Activated T-cell treated with anti-CD3 and anti-CD28 coated beads, Interleukin-2, amount 50 U/mL, for 24 hours (primary cell): ENCODE results near the gene GTPBP4.

ENCODE experiments used
- DNase-seq: peaks from one replicate; pipeline ENCODE4 v3.0.0-alpha.2; 2020
- H3K27ac Mint-ChIP-seq: 2 replicates; pipeline ENCODE4 v1.8.0; 2020; ENCODE audit warnings: mild to moderate bottlenecking, mixed read lengths
- H3K27me3 Mint-ChIP-seq: 2 replicates; pipeline ENCODE4 v1.8.0; 2020; ENCODE audit warnings: mixed read lengths
- H3K36me3 Mint-ChIP-seq: 2 replicates; pipeline ENCODE4 v1.8.0; 2020; ENCODE audit warnings: low read depth, mixed read lengths
- H3K4me1 Mint-ChIP-seq: 2 replicates; pipeline ENCODE4 v1.8.0; 2020; ENCODE audit warnings: low read depth, mixed read lengths
- H3K4me3 Mint-ChIP-seq: 2 replicates; pipeline ENCODE4 v1.8.0; 2020; ENCODE audit warnings: mild to moderate bottlenecking, moderate library complexity, mixed read lengths
- H3K9me3 Mint-ChIP-seq: 2 replicates; pipeline ENCODE4 v1.8.0; 2020; ENCODE audit warnings: mixed read lengths

GTPBP4 gene

DNA sequence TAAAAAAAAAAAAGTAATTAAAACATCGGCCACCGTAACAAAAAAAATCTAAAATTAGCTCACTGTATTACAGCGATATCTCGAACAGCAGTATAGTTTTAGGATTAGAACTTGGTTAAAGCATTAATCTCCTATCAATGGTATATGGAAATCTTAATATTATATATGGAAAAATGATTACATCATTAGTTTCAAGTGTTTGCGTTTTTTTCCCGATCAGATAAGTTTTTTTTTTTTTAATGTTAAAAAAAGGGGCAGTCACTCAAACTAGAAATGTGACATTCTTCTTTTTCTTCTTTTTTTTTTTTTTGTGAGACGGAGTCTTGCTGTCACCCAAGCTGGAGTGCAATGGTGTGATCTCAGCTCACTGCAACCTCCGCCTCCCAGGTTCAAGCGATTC, 53.3 kb downstream of the GTPBP4 start:
- Mint-ChIP-seq H3K36me3 (peaks cover 88% of the 10 kb centered on the region), H3K27ac (peak overlapping the region; percentile 40), H3K4me1 (peaks cover 41% of the 10 kb centered on the region), H3K4me3 (no peak overlapping the region), H3K9me3 (no peaks in the 10 kb centered on the region), H3K27me3 (no peaks in the 10 kb centered on the region)
- DNase-seq = no peak

DNA sequence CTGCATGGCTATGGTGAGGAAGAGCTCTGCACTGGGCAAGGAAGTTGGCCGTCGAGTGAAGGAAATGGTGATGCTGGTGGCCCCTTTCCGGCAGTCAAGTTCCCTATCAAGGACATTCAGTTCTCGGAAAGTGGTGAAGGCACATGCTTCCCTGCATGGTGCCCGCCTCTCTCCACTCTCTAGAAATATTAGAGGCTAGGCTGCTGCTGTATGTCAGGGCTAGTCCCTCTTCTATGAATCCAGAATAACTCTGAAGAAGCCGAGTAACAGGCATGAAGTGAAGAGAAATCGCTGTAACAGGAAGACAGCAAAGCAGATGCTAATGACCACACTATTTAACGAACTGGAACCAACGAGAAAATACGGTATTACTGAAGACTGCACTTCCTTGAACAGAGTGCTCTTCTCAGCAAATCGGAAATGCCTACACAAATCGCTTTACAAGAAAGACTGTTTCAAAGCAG, 55.3 kb downstream of the GTPBP4 start:
- Mint-ChIP-seq H3K4me1 (peaks cover 43% of the 10 kb centered on the region), H3K36me3 (peaks cover 80% of the 10 kb centered on the region), H3K9me3 (no peaks in the 10 kb centered on the region), H3K27ac (peak overlapping the region; percentile 94), H3K4me3 (peak overlapping the region; percentile 76), H3K27me3 (no peaks in the 10 kb centered on the region)
- DNase-seq = no peak

DNA sequence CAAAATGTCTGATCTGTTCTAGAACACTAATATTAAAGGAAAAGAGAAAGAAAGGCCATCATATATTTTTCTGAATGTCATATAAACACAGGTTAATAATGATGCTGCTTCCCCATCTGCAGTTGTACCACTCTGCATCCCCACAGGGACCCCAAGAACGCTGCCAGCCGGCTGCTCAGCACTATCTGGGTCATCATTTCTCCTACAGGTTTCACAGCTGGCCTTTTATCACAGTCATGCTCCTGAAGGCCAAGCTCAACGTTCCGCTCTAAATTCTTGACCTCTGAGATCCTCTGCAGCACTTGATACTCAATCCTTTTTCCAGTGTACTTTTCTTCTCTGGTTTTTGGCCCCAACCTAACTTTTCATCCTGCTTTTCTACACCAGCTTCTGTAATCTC, 55.9 kb downstream of the GTPBP4 start:
- H3K27me3 Mint-ChIP-seq = no peaks in the 10 kb centered on the region
- H3K4me3 Mint-ChIP-seq = peak overlapping the region; percentile 76
- no peak for DNase-seq
- peaks cover 85% of the 10 kb centered on the region for H3K36me3 Mint-ChIP-seq
- H3K4me1 Mint-ChIP-seq = peaks cover 43% of the 10 kb centered on the region
- H3K27ac Mint-ChIP-seq = peak overlapping the region; percentile 94
- no peaks in the 10 kb centered on the region for H3K9me3 Mint-ChIP-seq

DNA sequence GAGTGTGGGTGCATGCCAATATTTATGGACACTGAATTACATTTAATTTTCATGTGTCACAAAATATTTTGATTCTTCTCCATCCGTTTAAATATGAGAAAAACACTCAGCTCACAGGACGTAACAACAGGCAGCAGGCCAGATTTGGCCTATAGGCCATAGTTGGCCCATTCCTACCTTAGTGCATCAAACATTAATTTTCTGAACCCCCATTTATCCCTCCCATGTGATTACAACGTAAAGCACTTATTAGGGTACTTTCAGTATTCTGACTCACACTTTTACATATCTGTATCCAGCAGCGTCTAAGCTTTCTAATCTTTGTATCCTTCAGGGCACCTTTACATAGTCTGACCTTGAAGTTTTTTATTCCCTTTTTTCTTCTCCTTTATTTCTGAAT, 56.7 kb downstream of the GTPBP4 start:
- Mint-ChIP-seq H3K4me3 (peak overlapping the region; percentile 76), H3K27ac (peak overlapping the region; percentile 94), H3K4me1 (peaks cover 43% of the 10 kb centered on the region), H3K9me3 (no peaks in the 10 kb centered on the region), H3K27me3 (no peaks in the 10 kb centered on the region), H3K36me3 (peaks cover 86% of the 10 kb centered on the region)
- no peak for DNase-seq

DNA sequence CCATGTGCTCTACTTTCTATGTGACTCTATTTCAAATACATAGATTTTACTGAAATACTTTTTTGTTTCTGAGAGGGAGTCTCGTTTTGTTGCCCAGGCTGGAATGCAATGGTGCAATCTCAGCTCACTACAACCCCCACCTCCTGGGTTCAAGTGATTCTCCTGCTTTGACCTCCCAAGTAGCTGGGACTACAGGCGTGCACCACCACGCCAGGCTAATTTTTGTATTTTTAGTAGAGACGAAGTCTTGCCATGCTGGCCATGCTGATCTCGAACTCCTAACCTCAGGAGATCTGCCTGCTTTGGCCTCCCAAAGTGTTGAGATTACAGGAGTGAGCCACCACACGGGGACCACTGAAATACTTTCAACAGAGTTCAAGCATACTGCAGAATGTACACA, 57.2 kb downstream of the GTPBP4 start:
- H3K36me3 Mint-ChIP-seq = peaks cover 84% of the 10 kb centered on the region
- H3K27ac Mint-ChIP-seq = peak overlapping the region; percentile 94
- DNase-seq = no peak
- no peaks in the 10 kb centered on the region for H3K27me3 Mint-ChIP-seq
- no peaks in the 10 kb centered on the region for H3K9me3 Mint-ChIP-seq
- H3K4me1 Mint-ChIP-seq = peaks cover 45% of the 10 kb centered on the region
- H3K4me3 Mint-ChIP-seq = peak overlapping the region; percentile 76

DNA sequence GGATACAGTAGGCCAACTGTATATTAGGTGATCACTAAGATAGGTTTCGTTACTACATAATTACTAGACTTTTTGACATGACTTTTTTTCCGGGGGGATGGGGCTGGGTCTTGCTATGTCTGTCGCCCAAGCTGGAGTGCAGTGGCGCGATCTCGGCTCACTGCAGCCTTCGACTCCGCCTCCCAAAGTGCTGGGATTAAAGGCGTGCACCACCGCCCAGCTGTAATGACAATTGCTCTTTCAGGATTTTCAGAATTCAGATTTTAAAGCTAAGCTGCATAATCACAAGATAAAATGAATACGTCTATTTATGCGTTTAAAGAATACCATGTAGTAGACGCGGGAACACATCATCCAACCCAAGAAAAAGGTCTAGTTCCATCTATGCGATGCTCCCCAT, 59.7 kb downstream of the GTPBP4 start:
- Mint-ChIP-seq H3K27me3 (no peaks in the 10 kb centered on the region), H3K36me3 (peaks cover 84% of the 10 kb centered on the region), H3K9me3 (no peaks in the 10 kb centered on the region), H3K4me1 (peaks cover 68% of the 10 kb centered on the region), H3K27ac (peak overlapping the region; percentile 99), H3K4me3 (peak overlapping the region; percentile 95)
- DNase-seq = no peak

DNA sequence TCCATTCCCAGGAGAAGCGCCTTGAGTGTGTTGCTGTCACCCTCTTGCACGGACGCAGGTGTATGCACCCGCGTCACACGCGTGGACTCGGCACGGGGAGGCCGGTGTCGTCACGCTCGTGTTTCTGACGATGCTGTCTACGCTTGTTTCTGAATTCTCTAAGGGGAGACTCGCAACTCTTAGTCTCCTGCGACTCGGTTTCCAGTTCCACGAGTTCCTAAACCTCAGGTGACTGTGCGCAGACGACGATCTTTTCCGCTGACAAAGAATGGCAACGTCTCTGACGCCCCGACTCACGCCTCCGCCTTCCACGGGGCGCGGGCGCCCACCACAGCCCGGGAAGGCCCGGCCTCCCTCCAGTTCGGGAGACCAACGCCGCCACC, 60.1 kb downstream of the GTPBP4 start:
- DNase-seq = no peak
- peak overlapping the region; percentile 95 for H3K4me3 Mint-ChIP-seq
- H3K27ac Mint-ChIP-seq = peak overlapping the region; percentile 99
- peaks cover 84% of the 10 kb centered on the region for H3K36me3 Mint-ChIP-seq
- H3K4me1 Mint-ChIP-seq = peaks cover 67% of the 10 kb centered on the region
- no peaks in the 10 kb centered on the region for H3K9me3 Mint-ChIP-seq
- H3K27me3 Mint-ChIP-seq = no peaks in the 10 kb centered on the region

DNA sequence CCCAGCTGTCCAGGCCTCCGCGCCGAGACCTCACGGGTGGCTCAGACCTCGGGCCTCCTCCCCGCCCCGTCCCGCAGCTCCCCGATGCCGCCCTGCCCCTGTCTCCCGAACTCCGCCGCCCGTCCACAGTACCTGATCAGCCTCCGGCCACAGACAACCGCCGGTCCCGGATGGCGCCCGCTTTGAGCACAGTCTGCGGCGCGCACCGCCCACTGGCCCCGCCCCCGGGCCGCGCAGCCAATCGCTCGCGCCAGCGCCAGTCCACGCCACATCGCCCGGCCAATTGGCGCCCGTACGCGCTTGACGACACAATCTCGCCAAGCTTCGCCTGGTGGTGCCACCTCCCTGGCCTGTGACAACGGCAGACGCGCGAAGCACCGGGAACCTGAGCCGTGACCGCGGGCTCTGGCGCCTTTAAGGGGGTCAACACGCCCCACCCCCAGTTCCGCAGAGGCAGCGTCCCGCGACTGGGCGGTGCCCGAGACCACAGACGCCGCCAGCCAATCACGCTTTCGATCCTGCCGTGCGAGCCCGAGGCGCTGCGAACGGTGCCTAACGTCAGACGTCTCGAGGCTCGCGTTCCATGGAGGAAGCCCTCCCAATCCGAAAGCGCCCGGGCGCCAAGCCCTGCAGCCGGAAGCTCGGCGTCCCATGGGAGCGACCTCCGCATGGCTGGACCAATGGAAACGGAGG, 60.6 kb downstream of the GTPBP4 start, which contains the start of gene IDI1:
IDI1 (minus strand) TSS at position 388 of the 693 bp plus-strand sequence; CDS start at position 272, 116 bp downstream.
- H3K9me3 Mint-ChIP-seq = no peaks in the 10 kb centered on the region
- peaks cover 68% of the 10 kb centered on the region for H3K4me1 Mint-ChIP-seq
- H3K4me3 Mint-ChIP-seq = peak within 1 kb of the TSS; percentile 95
- H3K27me3 Mint-ChIP-seq = no peaks in the 10 kb centered on the region
- peaks cover 84% of the 10 kb centered on the region for H3K36me3 Mint-ChIP-seq
- peak; percentile 96 for DNase-seq
- peak within 1 kb of the TSS; percentile 99 for H3K27ac Mint-ChIP-seq

DNA sequence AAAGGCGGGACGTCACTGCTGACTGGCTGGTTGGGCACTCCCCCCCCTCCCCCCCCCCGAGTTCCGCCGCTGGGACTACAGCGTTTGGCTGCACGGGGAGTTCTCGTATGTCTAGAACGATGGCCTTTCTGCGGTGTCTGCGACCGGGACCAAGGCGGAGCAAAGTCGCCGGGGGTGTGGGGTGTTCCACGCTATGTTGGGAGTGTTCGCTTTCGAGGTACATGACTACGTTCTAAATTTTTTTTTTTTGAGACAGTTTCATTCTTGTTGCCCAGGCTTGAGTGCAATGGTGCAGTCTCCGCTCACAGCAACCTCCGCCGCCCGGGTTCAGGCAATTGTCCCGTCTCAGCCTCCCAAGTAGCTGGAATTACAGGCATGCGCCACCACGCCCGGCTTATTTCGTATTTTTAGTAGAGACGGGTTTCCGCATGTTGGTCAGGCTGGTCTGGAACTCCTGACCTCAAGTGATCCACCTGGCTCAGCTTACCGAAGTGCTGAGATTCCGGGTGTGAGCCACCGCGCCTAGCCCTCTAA, 61.3 kb downstream of the GTPBP4 start:
- H3K27me3 Mint-ChIP-seq = no peaks in the 10 kb centered on the region

DNA sequence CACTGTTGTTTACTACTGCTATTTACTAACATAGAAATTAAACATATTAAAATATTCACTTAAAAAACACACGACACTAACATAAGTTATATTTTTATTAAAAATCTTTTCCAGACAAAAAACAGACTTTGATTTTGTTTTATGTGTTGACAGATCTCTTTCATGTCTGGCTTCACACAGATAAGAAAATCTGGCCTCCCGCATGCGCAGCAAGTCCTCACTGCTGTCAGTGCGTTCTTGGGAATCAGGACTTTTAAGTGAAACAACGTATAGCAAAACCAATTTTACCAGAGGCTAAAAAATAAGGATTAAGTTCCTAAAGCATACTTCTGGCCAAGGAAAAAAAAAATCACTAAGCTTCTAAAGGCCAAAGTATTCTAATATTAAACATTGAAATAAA, 61.9 kb downstream of the GTPBP4 start:
- H3K27me3 Mint-ChIP-seq = no peaks in the 10 kb centered on the region
- H3K36me3 Mint-ChIP-seq = peaks cover 83% of the 10 kb centered on the region
- H3K4me1 Mint-ChIP-seq = peaks cover 68% of the 10 kb centered on the region
- H3K4me3 Mint-ChIP-seq = peak overlapping the region; percentile 95
- no peak for DNase-seq
- H3K9me3 Mint-ChIP-seq = no peaks in the 10 kb centered on the region
- peak overlapping the region; percentile 99 for H3K27ac Mint-ChIP-seq

More for the DNA sequence above, 61.3 kb downstream of the GTPBP4 start:
- H3K9me3 Mint-ChIP-seq = no peaks in the 10 kb centered on the region
- H3K4me3 Mint-ChIP-seq = peak overlapping the region; percentile 95
- peaks cover 68% of the 10 kb centered on the region for H3K4me1 Mint-ChIP-seq
- H3K36me3 Mint-ChIP-seq = peaks cover 84% of the 10 kb centered on the region
- peak overlapping the region; percentile 99 for H3K27ac Mint-ChIP-seq
- no peak for DNase-seq

DNA sequence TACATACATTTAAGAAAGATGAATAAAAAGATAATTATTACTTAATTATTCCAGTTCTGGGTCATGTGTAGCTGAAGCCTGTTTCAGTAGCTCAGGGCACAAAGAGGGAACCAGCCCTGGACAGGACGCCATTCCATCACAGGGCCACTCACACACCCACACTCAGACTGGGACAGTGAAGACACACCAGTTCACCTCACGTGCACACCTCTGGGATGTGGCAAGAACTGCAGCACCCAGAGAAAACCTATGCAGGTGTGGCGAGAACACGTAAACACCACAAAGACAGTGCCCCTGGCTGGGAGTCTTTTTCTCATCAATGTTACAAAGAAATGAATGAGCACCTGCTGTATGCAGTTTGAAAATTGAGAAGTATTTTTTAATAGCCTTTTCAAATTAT, 62.3 kb downstream of the GTPBP4 start:
- peaks cover 82% of the 10 kb centered on the region for H3K36me3 Mint-ChIP-seq
- peaks cover 67% of the 10 kb centered on the region for H3K4me1 Mint-ChIP-seq

DNA sequence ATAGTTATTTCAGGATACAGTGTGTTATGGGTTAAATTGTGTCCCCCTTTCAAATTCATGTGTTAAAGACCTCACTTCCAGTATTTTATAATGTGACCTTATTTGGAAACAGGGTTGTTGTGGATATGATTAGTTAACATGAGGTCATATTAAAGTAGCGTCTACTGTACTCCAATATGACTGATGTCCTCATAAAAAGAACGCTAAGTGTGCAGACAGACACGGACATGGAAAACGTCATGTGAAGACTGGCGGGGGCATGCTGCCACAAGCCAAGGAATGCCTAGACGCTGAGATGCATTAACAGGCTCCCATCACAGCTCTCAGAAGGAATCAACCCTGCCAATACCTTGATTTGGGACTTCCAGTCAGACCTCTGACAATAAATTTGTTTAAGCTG, 66.5 kb downstream of the GTPBP4 start:
- peak overlapping the region; percentile 95 for H3K4me3 Mint-ChIP-seq
- H3K27ac Mint-ChIP-seq = peak overlapping the region; percentile 69
- H3K9me3 Mint-ChIP-seq = no peaks in the 10 kb centered on the region
- H3K27me3 Mint-ChIP-seq = no peaks in the 10 kb centered on the region
- H3K36me3 Mint-ChIP-seq = peaks cover 83% of the 10 kb centered on the region
- peaks cover 75% of the 10 kb centered on the region for H3K4me1 Mint-ChIP-seq
- DNase-seq = no peak

More for the DNA sequence above, 62.3 kb downstream of the GTPBP4 start:
- Mint-ChIP-seq H3K27me3 (no peaks in the 10 kb centered on the region), H3K9me3 (no peaks in the 10 kb centered on the region), H3K27ac (peak overlapping the region; percentile 88), H3K4me3 (peak overlapping the region; percentile 95)
- no peak for DNase-seq

DNA sequence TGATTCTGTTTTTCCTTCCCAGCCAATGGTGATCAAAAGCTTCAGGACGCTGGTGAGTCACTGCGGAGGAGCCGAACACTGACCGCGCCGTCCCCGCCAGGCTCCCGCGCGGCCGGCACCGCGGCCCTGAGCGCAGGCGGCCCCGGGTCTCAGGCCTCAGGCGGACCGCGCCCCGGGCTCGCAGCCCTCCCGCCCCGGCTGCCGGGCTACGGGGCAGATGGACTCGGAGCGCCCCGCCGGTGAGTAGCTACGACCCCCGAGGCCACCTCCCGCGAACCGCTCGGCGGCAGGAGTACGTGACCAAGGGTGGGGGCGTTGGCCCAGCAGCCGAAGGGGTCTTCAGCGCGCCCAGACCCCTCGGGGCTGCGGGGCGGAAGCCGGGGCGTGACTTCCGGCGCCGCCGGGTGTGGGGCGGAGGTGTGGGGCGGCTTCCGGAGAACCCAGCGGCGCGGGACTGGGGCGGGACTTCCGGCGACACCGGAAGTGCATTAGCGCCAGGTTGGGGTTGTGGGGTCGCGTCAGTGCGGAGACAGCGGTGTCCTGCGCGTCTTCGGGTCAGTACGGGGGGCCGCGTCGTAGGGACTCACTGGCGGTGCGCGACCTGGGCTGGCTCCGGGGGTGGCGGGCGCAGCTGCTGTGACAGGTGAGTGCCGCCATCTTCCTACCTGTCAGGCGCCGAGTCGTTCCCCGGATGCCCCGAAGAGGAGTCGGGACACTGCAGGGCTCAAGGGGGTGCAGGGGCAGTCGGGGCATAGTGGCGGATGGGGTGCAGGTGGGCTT, 68.3 kb downstream of the GTPBP4 start, which contains the start of gene WDR37:
WDR37 (plus strand) TSS at position 60 of the 780 bp plus-strand sequence. CDS start 15,771 bp downstream, outside the sequence.
- Mint-ChIP-seq H3K36me3 (peaks cover 73% of the 10 kb centered on the region), H3K27me3 (no peaks in the 10 kb centered on the region), H3K4me3 (peak within 1 kb of the TSS; percentile 95), H3K27ac (peak within 1 kb of the TSS; percentile 95), H3K9me3 (no peaks in the 10 kb centered on the region), H3K4me1 (peaks cover 80% of the 10 kb centered on the region)
- DNase-seq = peak; percentile 93

DNA sequence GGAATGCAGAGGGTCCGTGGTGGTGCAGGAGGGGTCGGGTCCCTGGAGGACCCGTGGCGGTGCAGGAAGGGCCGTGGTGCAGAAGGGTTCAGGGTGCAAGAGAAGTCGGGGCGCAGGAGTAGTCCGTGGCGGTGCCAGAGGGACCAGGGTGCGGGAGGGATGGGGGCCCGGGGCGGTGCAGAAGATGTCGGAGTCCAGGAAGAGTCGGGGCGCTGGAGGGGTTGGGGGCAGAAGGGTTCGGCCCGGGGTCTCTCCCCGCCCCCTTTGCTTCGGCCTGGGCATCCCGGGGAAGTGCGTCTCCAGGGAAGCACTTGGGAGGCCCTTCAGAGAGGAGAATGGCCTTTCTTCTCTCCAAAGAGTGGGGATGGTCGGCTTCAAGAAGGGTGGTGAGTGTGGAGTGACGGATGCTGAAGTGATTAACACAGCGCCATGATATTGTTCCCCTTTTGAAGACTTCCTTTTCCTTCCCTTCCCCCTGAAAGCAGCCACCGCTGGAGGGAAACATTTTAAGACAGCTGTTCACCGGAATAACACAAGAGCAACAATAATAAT, 68.9 kb downstream of the GTPBP4 start:
- H3K4me1 Mint-ChIP-seq = peaks cover 80% of the 10 kb centered on the region
- peak overlapping the region; percentile 95 for H3K4me3 Mint-ChIP-seq
- no peaks in the 10 kb centered on the region for H3K27me3 Mint-ChIP-seq
- no peak for DNase-seq
- H3K9me3 Mint-ChIP-seq = no peaks in the 10 kb centered on the region
- H3K27ac Mint-ChIP-seq = peak overlapping the region; percentile 95
- H3K36me3 Mint-ChIP-seq = peaks cover 70% of the 10 kb centered on the region
